Upper lobe of left lung (tissue), 6 donors: ENCODE measurements around the gene ZC3H4. TPM values are rescaled to one million over a fixed set of nuclear protein-coding genes. Genes with fewer than 3 reads are reported as not detected.
A peak's percentile ranks its signal among the peaks of the same experiment; 100 is the strongest.

ENCODE experiments used
- ATAC-seq, 2 donors: fragments of 200-7000 bp; cut with Tn5 transposase; one replicate each; pipeline ENCODE4 v1.9.1; 2022; ENCODE audit warnings: mild to moderate bottlenecking in 2 of 2, moderate library complexity in 2 of 2; ENCODE audit not compliant: low FRiP score in 2 of 2
- DNase-seq, 2 donors: peaks; one replicate each; pipeline ENCODE4 v3.0.0-alpha.2; 2019 to 2020
- H3K27ac ChIP-seq, 4 donors: fragments of 200-600 bp; sonication (generic); one replicate each; pipeline ENCODE4 v1.5.1; 2016 to 2019
- H3K27me3 ChIP-seq, 4 donors: fragments of 200-600 bp; sonication (generic); one replicate each; pipeline ENCODE4 v1.5.1; 2017 to 2019
- H3K36me3 ChIP-seq, 4 donors: fragments of 200-600 bp; sonication (generic); one replicate each; pipeline ENCODE4 v1.5.1; 2016 to 2019
- H3K4me1 ChIP-seq, 4 donors: fragments of 200-600 bp; sonication (generic); one replicate each; pipeline ENCODE4 v1.5.1; 2018 to 2019
- H3K4me3 ChIP-seq, 4 donors: fragments of 200-600 bp; sonication (generic); one replicate each; pipeline ENCODE4 v1.5.1; 2017 to 2019; ENCODE audit warnings: mild to moderate bottlenecking in 2 of 4, moderate library complexity in 1 of 4
- H3K9me3 ChIP-seq, 4 donors: fragments of 200-600 bp; sonication (generic); one replicate each; pipeline ENCODE4 v1.5.1; 2018 to 2019
- CTCF ChIP-seq, 6 experiments: fragments of 450-650 bp in 4 of 6; fragments of 200-600 bp in 2 of 6; sonication (generic) in 2 of 6; IDR thresholded peaks; one replicate each; pipeline ENCODE4 v1.5.1; 2016 to 2019; ENCODE audit warnings: antibody characterized with exemption in 6 of 6
- EP300 ChIP-seq, 4 donors: sonication (generic); formaldehyde crosslinking; IDR thresholded peaks; one replicate each; pipeline ENCODE4 v1.5.1; 2017; ENCODE audit warnings: antibody characterized with exemption in 4 of 4, control low read depth in 2 of 4
- POLR2A ChIP-seq, 4 donors: fragments of 450-650 bp; IDR thresholded peaks; one replicate each; pipeline ENCODE4 v1.5.1; 2016 to 2017; ENCODE audit warnings: antibody characterized with exemption in 4 of 4, mild to moderate bottlenecking in 2 of 4
- POLR2AphosphoS5 ChIP-seq, 2 donors: sonication (generic); formaldehyde crosslinking; IDR thresholded peaks; one replicate each; pipeline ENCODE4 v1.5.1; 2017; ENCODE audit warnings: antibody characterized with exemption in 2 of 2
- WGBS, 2 donors: methylation state at CpG; one replicate each; pipeline ENCODE4 v1.1.5; 2017 to 2018; 5-methylcytosine and 5-hydroxymethylcytosine counted together
- total RNA-seq, 6 donors: library from RNA; depleted of rRNA in 4 of 6; stranded (reverse); fragments of >200 nt in 4 of 6; gene quantifications; one replicate each; pipeline versions ENCODE4 v1.1.0 to v1.2.1, GENCODE V29; 2016 to 2021
- donor health status: DM: no; HTN: no; CAD: no; lungs with moderate emphysema.
- donor health status: DM: no; HTN: yes; CAD: no; lungs with severe emphysema.

Gene ZC3H4
- total RNA-seq, 6 donors from 2014 or later = 28.6 to 57.6 (median 44.1) TPM

GRCh38 chr19:47075179-47075810, 38.3 kb downstream of the ZC3H4 start:
- 73 to 75% methylated on average over 6 to 15 of the region's 15 CpGs for WGBS, 2 donors
- Histone ChIP-seq H3K27ac (no peak overlapping the region), H3K36me3 (peaks cover 13 to 86% (median 69%) of the 10 kb centered on the region in 4 donors), H3K4me3 (no peak overlapping the region), H3K9me3 (no peaks in the 10 kb centered on the region), H3K27me3 (no peaks in the 10 kb centered on the region), H3K4me1 (peaks cover 4 to 25% (median 11%) of the 10 kb centered on the region in 4 donors)
- ATAC-seq = peak; percentile 37 to 54
- TF ChIP-seq POLR2AphosphoS5 (IDR thresholded peaks at IDR 0.05) = no peak
- no peak for TF ChIP-seq CTCF (IDR thresholded peaks at IDR 0.05)
- peak in 1 of 2 donors; percentile 53 for DNase-seq

GRCh38 chr19:47074621-47075020, 39.0 kb downstream of the ZC3H4 start:
- Histone ChIP-seq H3K36me3 (peaks cover 13 to 86% (median 70%) of the 10 kb centered on the region in 4 donors), H3K27me3 (no peaks in the 10 kb centered on the region), H3K27ac (no peak overlapping the region), H3K4me3 (no peak overlapping the region), H3K4me1 (peaks cover 2 to 21% (median 8%) of the 10 kb centered on the region in 4 donors), H3K9me3 (no peaks in the 10 kb centered on the region)
- TF ChIP-seq POLR2A (IDR thresholded peaks at IDR 0.05) (no peak), EP300 (IDR thresholded peaks at IDR 0.05) (no peak), CTCF (IDR thresholded peaks at IDR 0.05) (no peak), POLR2AphosphoS5 (IDR thresholded peaks at IDR 0.05) (no peak)
- ATAC-seq (no peak), DNase-seq (no peak)
- whole genome bisulfite sequencing, 2 donors = 61 to 91% methylated on average over 4 to 6 of the region's 9 CpGs

DNA sequence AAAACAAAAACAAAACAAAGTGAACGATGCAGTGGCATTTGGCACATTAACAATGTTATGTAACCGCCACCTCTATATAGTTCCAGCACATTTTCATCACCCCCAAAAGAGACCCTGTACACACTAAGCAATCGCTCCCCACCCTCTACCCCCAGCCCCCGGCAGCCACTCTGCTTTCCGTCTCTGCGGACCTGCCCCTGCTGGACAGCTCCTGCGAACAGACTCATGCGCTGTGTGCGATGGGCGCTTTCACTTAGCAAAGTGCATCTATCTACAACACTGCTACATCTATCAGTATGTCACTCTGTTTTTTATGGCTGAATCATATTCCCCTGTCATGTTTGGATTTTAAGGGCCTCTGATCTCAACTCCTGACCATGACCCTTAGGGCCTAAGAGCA, 40.0 kb downstream of the ZC3H4 start:
- Histone ChIP-seq H3K9me3 (no peaks in the 10 kb centered on the region), H3K27ac (no peak overlapping the region), H3K27me3 (no peaks in the 10 kb centered on the region), H3K36me3 (peaks cover 13 to 94% (median 77%) of the 10 kb centered on the region in 4 donors), H3K4me1 (peaks cover 0 to 17% (median 6%) of the 10 kb centered on the region in 4 donors), H3K4me3 (no peak overlapping the region)
- WGBS, 2 donors = 95 to 98% methylated on average over 10 of the region's 10 CpGs
- ATAC-seq (no peak), DNase-seq (no peak)
- TF ChIP-seq POLR2A (IDR thresholded peaks at IDR 0.05) = no peak
- TF ChIP-seq CTCF (IDR thresholded peaks at IDR 0.05) = no peak
- no peak for TF ChIP-seq EP300 (IDR thresholded peaks at IDR 0.05)

GRCh38 chr19:47072323-47072722, 41.3 kb downstream of the ZC3H4 start:
- Histone ChIP-seq H3K27ac (no peak overlapping the region), H3K27me3 (no peaks in the 10 kb centered on the region), H3K4me1 (peaks cover 0 to 17% (median 6%) of the 10 kb centered on the region in 4 donors), H3K36me3 (peaks cover 13 to 99% (median 82%) of the 10 kb centered on the region in 4 donors), H3K9me3 (no peaks in the 10 kb centered on the region), H3K4me3 (no peak overlapping the region)
- ATAC-seq (no peak), DNase-seq (no peak)
- TF ChIP-seq POLR2A (IDR thresholded peaks at IDR 0.05) (no peak), POLR2AphosphoS5 (IDR thresholded peaks at IDR 0.05) (no peak), EP300 (IDR thresholded peaks at IDR 0.05) (no peak), CTCF (IDR thresholded peaks at IDR 0.05) (no peak)
- 93 to 96% methylated on average over 4 to 17 of the region's 17 CpGs for WGBS, 2 donors

- WGBS, 2 donors = 91 to 92% methylated on average over 10 to 12 of the region's 12 CpGs
- Histone ChIP-seq H3K9me3 (no peaks in the 10 kb centered on the region), H3K36me3 (peaks cover 16 to 99% (median 83%) of the 10 kb centered on the region in 4 donors), H3K4me1 (peaks cover 0 to 17% (median 6%) of the 10 kb centered on the region in 4 donors), H3K27ac (no peak overlapping the region), H3K27me3 (no peaks in the 10 kb centered on the region), H3K4me3 (no peak overlapping the region)
- TF ChIP-seq POLR2A (IDR thresholded peaks at IDR 0.05) = no peak
- TF ChIP-seq CTCF (IDR thresholded peaks at IDR 0.05) = no peak
- no peak for TF ChIP-seq POLR2AphosphoS5 (IDR thresholded peaks at IDR 0.05)
- TF ChIP-seq EP300 (IDR thresholded peaks at IDR 0.05) = no peak
- DNase-seq (no peak), ATAC-seq (no peak)
Measured at GRCh38 chr19:47071731-47072130, 41.8 kb downstream of the ZC3H4 start.
